ENCODE measurements around the gene TYMP.
"Not testable (repeated sequence)": the region's sequence is repeated elsewhere in the genome, so short reads cannot be mapped to it uniquely, and the experiment has no call there.

TYMP gene

GRCh38 chr22:50523806-50524675, 5.8 kb downstream of the TYMP start:
- DNase-seq: peak; percentile 55

- no peak for DNase-seq
Measured at GRCh38 chr22:50523458-50523805, 6.4 kb downstream of the TYMP start.

- DNase-seq: no peak
Measured at GRCh38 chr22:50522806-50523438, 6.9 kb downstream of the TYMP start.

- no peak for DNase-seq
Measured at GRCh38 chr22:50522208-50522805, 7.5 kb downstream of the TYMP start.

- no peak for DNase-seq
Measured at GRCh38 chr22:50521710-50522109, 8.1 kb downstream of the TYMP start.

GRCh38 chr22:50520826-50521453, 8.9 kb downstream of the TYMP start:
- DNase-seq: no peak

- DNase-seq: not testable (repeated sequence)
Measured at GRCh38 chr22:50520184-50520583, 9.6 kb downstream of the TYMP start.

- DNase-seq: no peak
Measured at GRCh38 chr22:50519151-50519550, 10.7 kb downstream of the TYMP start.

GRCh38 chr22:50518606-50519005, 11.2 kb downstream of the TYMP start:
- no peak for DNase-seq

GRCh38 chr22:50517495-50518260, 12.1 kb downstream of the TYMP start:
- no peak for DNase-seq

- no peak for DNase-seq
Measured at GRCh38 chr22:50516891-50517290, 12.9 kb downstream of the TYMP start.

- no peak for DNase-seq
Measured at GRCh38 chr22:50516068-50516467, 13.7 kb downstream of the TYMP start.

GRCh38 chr22:50513175-50513574, 16.6 kb downstream of the TYMP start:
- no peak for DNase-seq

- no peak for DNase-seq
Measured at GRCh38 chr22:50508897-50509296, 20.9 kb downstream of the TYMP start.

- peak; percentile 82 for DNase-seq
Measured at GRCh38 chr22:50507991-50508884, 21.6 kb downstream of the TYMP start, which contains the start of gene NCAPH2. Gene NCAPH2 (plus strand): TSS chr22:50508224. CDS start chr22:50508338, 114 bp downstream.

- peak; percentile 36 for DNase-seq
Measured at GRCh38 chr22:50507421-50507990, 22.3 kb downstream of the TYMP start, which contains the start of gene LMF2. Gene LMF2 (minus strand): TSS chr22:50507702. CDS start chr22:50507675, 27 bp downstream.

GRCh38 chr22:50506611-50507420, 23.0 kb downstream of the TYMP start:
- no peak for DNase-seq

GRCh38 chr22:50505776-50506610, 23.8 kb downstream of the TYMP start:
- no peak for DNase-seq

GRCh38 chr22:50505276-50505775, 24.5 kb downstream of the TYMP start:
- no peak for DNase-seq

Data from SHP77 treated with DMSO at 0.1 percent for 48 hours (cell line).